ENCODE results near the gene RTP3.

The RTP3 gene

GRCh38 chr3:46469680-46470357 lies 28.0 kb upstream of the RTP3 start:
- DNase-seq: no peak

DNA sequence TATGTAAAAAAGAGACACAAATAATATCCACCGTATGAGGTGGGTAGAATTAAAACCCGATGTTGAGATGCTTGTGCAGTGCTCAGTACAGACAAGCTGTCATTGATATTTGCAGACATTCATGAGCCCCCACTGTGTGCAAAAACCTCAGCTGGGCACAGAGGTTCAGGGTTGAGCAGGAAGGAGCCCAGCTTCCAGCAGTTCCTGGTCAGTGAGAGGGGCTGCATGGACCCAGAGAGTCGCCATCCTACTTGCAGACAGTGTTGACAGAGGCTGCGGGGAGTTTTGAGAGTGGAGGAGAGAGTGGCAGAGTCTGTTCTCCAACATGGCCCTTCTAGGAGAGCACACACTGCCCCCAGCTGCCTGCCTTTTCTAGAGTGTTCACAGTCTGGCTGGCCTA lies 26.9 kb upstream of the RTP3 start:
- no peak for DNase-seq

- no peak for DNase-seq
Measured at GRCh38 chr3:46471371-46471914, 26.3 kb upstream of the RTP3 start.

GRCh38 chr3:46472736-46473135 lies 25.0 kb upstream of the RTP3 start:
- DNase-seq: no peak

DNA sequence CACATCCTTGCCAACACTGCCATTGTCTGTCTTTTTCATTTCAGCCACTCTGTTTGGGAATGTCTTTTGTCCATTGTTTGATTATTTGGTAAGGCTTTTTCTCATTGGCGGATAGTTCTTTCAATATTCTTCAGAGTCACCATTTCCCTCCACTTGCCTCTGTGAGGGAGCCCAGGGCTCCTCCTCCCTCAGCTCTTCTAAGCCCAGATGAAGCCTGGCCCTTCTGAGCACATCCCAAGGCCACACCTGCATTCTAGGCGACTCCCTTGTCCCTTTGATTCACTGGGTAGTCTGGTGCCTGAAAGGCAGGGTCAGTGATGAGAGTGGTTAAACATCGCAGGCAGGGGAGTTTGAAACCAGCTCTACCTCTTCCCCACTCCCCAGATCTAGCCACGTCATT lies 20.6 kb upstream of the RTP3 start:
- DNase-seq: no peak

DNA sequence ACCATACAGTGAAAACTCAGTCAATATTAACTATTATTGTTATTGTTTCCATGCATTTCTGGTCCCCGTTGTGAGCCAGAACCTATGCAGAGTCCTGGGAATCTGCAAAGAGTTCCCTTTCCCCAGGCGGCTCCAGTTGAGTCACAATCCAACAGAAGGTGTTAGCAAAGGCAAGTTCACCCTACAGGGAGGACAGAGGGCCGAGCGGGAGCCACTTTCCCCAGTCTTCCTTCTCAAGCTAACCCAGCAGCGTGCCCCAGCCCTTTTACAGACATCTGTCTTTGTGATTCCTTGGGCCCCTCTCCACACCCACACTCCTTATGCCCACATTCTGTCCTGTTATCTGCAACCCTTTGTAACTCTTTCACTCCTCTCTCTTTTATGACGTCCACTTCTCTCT lies 20.0 kb upstream of the RTP3 start:
- DNase-seq: no peak

DNA sequence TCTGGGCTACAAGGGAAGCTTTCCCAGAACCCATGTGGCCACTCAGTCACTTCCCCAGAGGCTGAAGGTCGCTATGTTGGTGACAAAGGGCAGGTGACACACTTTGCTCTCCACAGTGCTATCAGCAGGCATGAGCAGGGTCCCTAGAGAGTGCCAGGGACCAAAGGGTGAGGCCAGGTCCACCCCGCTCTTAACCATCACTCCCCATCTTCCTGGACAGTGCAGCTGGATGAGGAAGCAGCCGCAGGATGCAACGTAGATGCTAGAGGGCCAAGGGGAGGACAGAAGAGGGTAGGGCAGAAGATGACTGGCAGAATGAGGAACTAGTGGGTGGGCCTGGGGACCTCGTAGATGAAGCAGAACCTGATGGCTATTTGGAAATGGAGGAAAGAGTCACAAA lies 19.4 kb upstream of the RTP3 start:
- DNase-seq: no peak

GRCh38 chr3:46479021-46479420 lies 18.8 kb upstream of the RTP3 start:
- DNase-seq: no peak

GRCh38 chr3:46479696-46480095 lies 18.1 kb upstream of the RTP3 start:
- DNase-seq: no peak

DNA sequence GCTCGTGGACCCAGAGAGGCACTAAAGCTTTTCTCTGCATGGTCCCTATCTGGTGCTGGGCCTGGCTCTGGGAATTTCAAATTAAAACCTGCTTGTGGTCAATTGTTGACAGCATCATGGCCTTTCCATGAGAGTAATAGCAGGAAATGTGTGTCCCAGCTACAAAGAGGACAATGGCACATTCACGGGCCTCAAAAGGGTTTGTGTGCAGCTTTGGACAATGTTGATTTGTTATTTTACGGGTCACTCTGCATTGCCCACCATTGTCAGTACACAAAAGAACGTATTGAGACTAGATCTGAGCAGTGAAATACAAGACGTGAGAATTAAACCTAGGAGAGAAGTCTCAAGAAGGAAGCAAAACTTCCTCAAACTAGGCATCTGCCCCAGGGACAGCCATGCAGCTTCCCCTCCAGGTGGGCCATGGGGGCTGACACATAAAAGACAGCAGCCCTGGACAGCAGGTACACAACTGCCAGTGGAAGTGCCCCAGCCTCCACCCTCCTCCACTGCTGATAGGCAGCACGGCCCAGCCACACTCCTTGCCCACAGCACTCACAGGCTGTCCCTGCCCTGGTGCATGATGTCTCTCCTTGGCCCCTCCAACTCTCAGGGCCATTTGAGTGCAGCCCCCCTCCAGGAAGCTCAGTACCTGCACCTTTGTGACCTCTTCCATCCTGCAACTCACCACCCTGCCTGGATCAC lies 17.1 kb upstream of the RTP3 start:
- no peak for DNase-seq

DNA sequence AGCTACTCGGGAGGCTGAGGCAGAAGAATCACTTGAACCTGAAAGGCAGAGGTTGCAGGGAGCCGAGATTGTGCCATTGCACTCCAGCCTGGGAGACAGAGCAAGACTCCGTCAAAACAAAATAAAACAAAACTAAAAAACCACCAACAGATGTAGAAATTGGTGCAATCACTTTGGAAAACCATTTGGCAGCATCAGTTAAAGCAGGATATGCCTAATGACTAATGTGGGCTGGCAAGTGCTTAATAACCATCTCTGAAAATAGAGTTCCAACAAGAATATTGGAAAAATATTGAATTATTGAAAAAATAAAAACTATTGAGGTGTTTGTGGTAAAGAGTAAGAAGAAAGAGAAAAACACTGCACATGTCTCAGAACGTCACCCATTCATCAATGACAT lies 16.1 kb upstream of the RTP3 start:
- no peak for DNase-seq

DNA sequence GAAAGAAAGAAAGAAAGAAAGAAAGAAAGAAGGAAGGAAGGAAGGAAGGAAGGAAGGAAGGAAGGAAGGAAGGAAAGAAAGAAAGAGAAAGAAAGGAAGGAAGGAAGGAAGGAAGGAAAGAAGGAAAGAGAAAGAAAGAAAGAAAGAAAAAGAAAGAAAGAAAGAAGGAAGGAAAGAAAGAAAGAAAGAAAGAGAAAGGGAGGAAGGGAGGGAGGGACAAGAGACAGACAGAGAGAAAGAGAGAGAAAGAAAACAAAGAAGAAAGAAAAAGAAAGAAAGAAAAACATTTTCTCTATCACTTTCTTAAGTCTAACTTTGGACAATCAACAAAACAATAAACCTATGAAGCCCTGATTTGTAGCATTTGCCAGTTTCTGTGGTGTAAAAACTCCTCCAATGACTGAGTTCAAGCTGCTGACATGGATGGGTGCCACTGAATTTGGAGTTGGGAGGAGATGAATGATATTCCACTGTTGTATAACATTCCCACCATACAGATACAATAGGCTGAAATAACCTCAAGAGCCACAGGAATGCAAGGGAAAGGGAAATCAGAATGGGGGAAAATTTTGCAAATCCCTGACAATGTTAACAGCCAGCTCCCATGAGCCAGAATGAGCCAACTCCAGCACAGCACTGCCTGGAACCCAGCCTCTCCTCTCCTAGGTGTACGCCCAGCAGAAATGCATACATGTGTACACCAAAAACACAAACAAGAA lies 15.0 kb upstream of the RTP3 start:
- no peak for DNase-seq

GRCh38 chr3:46483825-46484224 lies 14.0 kb upstream of the RTP3 start:
- no peak for DNase-seq

DNA sequence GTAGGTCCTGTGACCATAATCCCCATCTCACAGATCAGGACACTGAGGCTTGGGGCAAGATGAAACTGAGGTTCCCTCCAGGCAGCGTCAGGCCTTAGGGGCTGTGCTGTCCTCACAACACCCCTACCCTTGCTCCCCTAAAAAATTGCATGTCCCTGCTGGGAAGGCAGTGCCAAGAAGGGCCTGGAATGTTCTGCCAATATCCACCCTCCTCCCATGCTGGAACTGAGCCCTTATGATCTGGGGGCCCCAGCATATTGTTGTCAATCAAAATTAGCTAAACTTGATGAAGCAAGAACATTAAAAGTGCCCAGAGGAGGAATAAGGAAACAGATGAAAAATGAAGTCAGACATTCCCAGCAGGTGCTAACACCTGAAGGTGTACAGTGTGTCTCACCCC lies 13.4 kb upstream of the RTP3 start:
- DNase-seq: no peak

GRCh38 chr3:46484911-46485778 lies 12.6 kb upstream of the RTP3 start:
- DNase-seq: peak; percentile 54

DNA sequence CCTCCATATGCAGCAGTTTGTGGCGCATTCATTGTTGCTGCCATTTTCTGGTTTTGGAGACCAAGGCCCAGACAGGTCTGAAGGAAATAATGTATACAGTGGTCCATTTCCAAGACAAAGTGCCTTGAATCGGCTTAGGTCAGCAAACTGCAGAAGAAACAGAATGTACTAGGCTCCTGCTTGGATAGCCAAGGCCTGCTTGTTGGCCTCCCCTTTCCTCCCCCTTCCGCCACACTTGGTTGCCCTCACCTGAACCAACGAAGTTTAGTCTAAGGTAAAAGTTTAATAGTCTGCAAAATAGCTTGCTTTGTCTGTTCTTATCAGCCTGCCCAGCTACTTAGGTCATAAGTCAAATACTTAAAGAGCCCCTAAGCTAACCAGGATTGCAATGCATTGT lies 12.0 kb upstream of the RTP3 start:
- DNase-seq: no peak

DNA sequence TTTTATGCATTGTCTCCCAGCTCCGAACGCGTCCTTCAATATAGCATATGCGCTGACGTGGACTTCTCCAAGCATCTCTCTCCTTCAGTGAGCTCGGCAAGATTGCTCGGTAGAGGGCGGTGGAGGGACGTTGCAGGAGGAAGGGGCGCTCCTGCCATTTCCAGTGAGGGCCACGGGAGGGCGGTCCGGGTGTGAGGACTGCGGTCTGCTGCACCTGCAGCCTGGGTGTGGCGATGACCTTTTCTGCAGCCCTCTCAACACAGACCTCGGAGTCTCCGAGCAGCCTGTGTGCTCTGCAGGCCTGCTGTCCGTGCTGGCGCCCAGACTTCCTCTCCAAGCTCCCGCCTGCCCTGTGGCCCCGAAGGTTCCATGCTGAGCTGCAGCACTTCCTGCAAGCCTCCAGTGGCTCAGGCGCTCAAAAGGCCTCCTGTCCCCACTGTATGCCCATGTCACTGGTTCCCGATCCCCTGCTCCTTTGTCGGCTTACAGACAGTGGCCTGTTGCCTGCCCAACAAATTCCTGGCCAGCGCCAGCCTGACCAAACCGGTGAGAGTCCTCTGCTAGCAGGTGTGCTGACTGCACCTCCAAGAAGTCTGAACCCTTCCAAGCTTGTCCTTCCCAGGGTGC lies 8.9 kb upstream of the RTP3 start:
- DNase-seq: peak; percentile 82

- DNase-seq: no peak
Measured at GRCh38 chr3:46489381-46489780, 8.4 kb upstream of the RTP3 start.

DNA sequence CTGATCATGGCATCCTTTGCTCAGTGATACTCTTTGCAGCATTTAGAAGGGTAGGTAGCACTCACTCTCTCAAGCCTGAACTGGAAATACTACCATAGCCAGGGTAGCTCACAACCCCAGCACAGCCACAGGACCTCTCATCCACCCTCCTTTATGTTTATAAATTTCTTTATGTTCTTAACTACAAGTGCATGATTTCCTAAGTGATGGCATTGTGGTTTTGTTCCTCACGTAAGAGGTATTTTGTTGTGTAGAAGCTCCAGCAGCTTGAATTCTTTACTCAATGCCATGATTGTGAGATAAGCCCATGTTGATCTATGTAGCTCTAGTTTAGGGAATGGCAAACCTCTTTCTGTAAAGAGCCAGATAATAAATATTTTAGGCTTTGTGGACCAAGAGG lies 7.9 kb upstream of the RTP3 start:
- DNase-seq: no peak

GRCh38 chr3:46490338-46491084 lies 7.3 kb upstream of the RTP3 start:
- DNase-seq: no peak
